ENCODE results near the gene SIM2. TPM values are rescaled to one million over a fixed set of nuclear protein-coding genes. Genes with fewer than 3 reads are reported as not detected.
A peak's percentile ranks its signal among the peaks of the same experiment; 100 is the strongest.

Gene SIM2
- total RNA-seq, 1 experiment from 2014 or later = 23.9 TPM

GRCh38 chr21:36784947-36785346 lies 86.0 kb downstream of the SIM2 start:
- H3K9ac ChIP-seq (ENCODE audit: low read length) = peak overlapping the region; percentile 39; the same call in 1 of the 2 replicates
- H3K9me3 ChIP-seq (ENCODE audit: control insufficient read depth in 1 of 2, insufficient read depth in 1 of 2, low read depth in 1 of 2, low read length in 2 of 2) = no peaks in the 10 kb centered on the region
- ATAC-seq = no peak
- intact Hi-C loops (cut with micrococcal nuclease) = no loop called here
- TF ChIP-seq MAX (IDR thresholded peaks at IDR 0.05) (no peak), ATF3 (IDR thresholded peaks at IDR 0.05) (no peak), ZNF274 (IDR thresholded peaks at IDR 0.05; ENCODE audit: low read depth, low read length) (no peak), ZBTB33 (IDR thresholded peaks at IDR 0.05; ENCODE audit: extremely low read depth, insufficient replicate concordance, low read length) (no peak), ELF1 (IDR thresholded peaks at IDR 0.05; ENCODE audit: borderline replicate concordance, low read depth) (no peak), EZH2phosphoT487 (IDR thresholded peaks at IDR 0.05; ENCODE audit: borderline replicate concordance) (no peak), TCF7L2 (IDR thresholded peaks at IDR 0.05; ENCODE audit: borderline replicate concordance, extremely low read depth, insufficient read depth, insufficient read length) (no peak), EGR1 (IDR thresholded peaks at IDR 0.05; ENCODE audit: low read depth) (no peak), POLR2A (IDR thresholded peaks at IDR 0.05; ENCODE audit: borderline replicate concordance, extremely low read depth, insufficient read depth, insufficient read length) (no peak), CEBPB (IDR thresholded peaks at IDR 0.05; ENCODE audit: low read depth) (no peak), JUND (IDR thresholded peaks at IDR 0.05) (no peak), EZH2 (IDR thresholded peaks at IDR 0.05) (no peak), SP1 (IDR thresholded peaks at IDR 0.05; ENCODE audit: low read depth) (no peak)
- peak overlapping the region; percentile 54 for H3K27ac ChIP-seq (ENCODE audit: low read depth, low read length)
- H3K4me3 ChIP-seq (replicated peaks in 1 of 2; ENCODE audit: low read depth in 1 of 2, low read length in 2 of 2) = no peak overlapping the region
- H4K20me1 ChIP-seq (ENCODE audit: insufficient read depth) = no peaks in the 10 kb centered on the region
- H3K4me1 ChIP-seq (ENCODE audit: control insufficient read depth in 1 of 2, insufficient read depth in 2 of 2, low read length in 2 of 2) = peaks cover 44 to 77% of the 10 kb centered on the region in 2 experiments
- BruUV-seq (replicated peaks) = TSS peak; percentile 41
- no peak overlapping the region for H2AFZ ChIP-seq (ENCODE audit: low read depth, low read length, poor library complexity, severe bottlenecking)
- no peaks in the 10 kb centered on the region for H3K79me2 ChIP-seq (ENCODE audit: insufficient read depth, low read length)
- no peak for DNase-seq (ENCODE audit: low read depth, low spot score)
- H3K4me2 ChIP-seq (ENCODE audit: low read length) = peak overlapping the region; percentile 54
- no peaks in the 10 kb centered on the region for H3K36me3 ChIP-seq (ENCODE audit: control insufficient read depth in 1 of 2, insufficient read depth in 2 of 2, low read length in 2 of 2)
- no peaks in the 10 kb centered on the region for H3K27me3 ChIP-seq (ENCODE audit: insufficient read depth, low read length)
- ChIA-PET CTCF (no interaction called here), POLR2A (no interaction called here), RAD21 (ENCODE audit: low non-redundant PET in 1 of 2, low total read pairs in 2 of 2, uncharacterized antibody in 2 of 2, unreplicated experiment in 2 of 2) (no interaction called here)
- no peaks in the 10 kb centered on the region for H3K9me2 ChIP-seq (ENCODE audit: insufficient read depth)
